SK-N-SH treated with all-trans-retinoic acid at 6 μM for 48 hours (cell line): ENCODE measurements around the gene IKBKE.

Source experiments
- ATAC-seq: fragments of 200-7000 bp; cut with Tn5 transposase; 3 replicates; pipeline ENCODE4 v1.9.1; 2020; ENCODE audit warnings: mild to moderate bottlenecking, moderate library complexity
- ARNTL ChIP-seq: fragments of 450-650 bp; formaldehyde crosslinking; IDR thresholded peaks from 2 replicates; pipeline ENCODE4 v1.5.0; 2020; ENCODE audit warnings: low read depth, mild to moderate bottlenecking, moderate library complexity, borderline replicate concordance
- BACH2 ChIP-seq: fragments of 250-450 bp; sonication (Bioruptor Pico); IDR thresholded peaks from 2 replicates; pipeline ENCODE4 v1.9.0; 2021; ENCODE audit warnings: mild to moderate bottlenecking, borderline replicate concordance
- CREB5 ChIP-seq: fragments of 250-450 bp; sonication (Bioruptor Pico); IDR thresholded peaks from 2 replicates; pipeline ENCODE4 v1.5.1; 2020; ENCODE audit warnings: low read depth, mild to moderate bottlenecking, moderate library complexity
- CSDC2 ChIP-seq: fragments of 250-450 bp; sonication (Bioruptor Pico); IDR thresholded peaks from 2 replicates; pipeline ENCODE4 v1.5.0; 2020; ENCODE audit warnings: mild to moderate bottlenecking, moderate library complexity
- CSRNP3 ChIP-seq: fragments of 250-450 bp; sonication (Bioruptor Pico); IDR thresholded peaks from 2 replicates; pipeline ENCODE4 v1.5.1; 2021; ENCODE audit warnings: mild to moderate bottlenecking, moderate library complexity
- ESRRG ChIP-seq: fragments of 250-450 bp; sonication (Bioruptor Pico); IDR thresholded peaks from 2 replicates; pipeline ENCODE4 v1.6.1; 2021; ENCODE audit warnings: mild to moderate bottlenecking
- GLIS3 ChIP-seq: fragments of 250-450 bp; sonication (Bioruptor Pico); IDR thresholded peaks from 2 replicates; pipeline ENCODE4 v1.5.0; 2020; ENCODE audit warnings: mild to moderate bottlenecking, moderate library complexity
- ISL1 ChIP-seq: fragments of 250-450 bp; sonication (Bioruptor Pico); IDR thresholded peaks from 2 replicates; pipeline ENCODE4 v2.1.2; 2022; ENCODE audit warnings: mild to moderate bottlenecking, moderate library complexity
- OSR1 ChIP-seq: fragments of 250-450 bp; sonication (Bioruptor Pico); IDR thresholded peaks from 2 replicates; pipeline ENCODE4 v1.8.0; 2022; ENCODE audit warnings: moderate library complexity, mild to moderate bottlenecking, inconsistent platforms
- PPARA ChIP-seq: fragments of 250-450 bp; sonication (Bioruptor Pico); IDR thresholded peaks from 2 replicates; pipeline ENCODE4 v1.5.0; 2020; ENCODE audit warnings: mild to moderate bottlenecking, borderline replicate concordance
- RARB ChIP-seq: fragments of 250-450 bp; sonication (Bioruptor Pico); IDR thresholded peaks from 2 replicates; pipeline ENCODE4 v1.8.0; 2021; ENCODE audit warnings: mild to moderate bottlenecking, moderate library complexity
- SNAI2 ChIP-seq: fragments of 250-450 bp; sonication (Bioruptor Pico); IDR thresholded peaks from 2 replicates; pipeline ENCODE4 v1.5.0; 2020; ENCODE audit warnings: mild to moderate bottlenecking, moderate library complexity
- TCF4 ChIP-seq: fragments of 250-450 bp; sonication (Bioruptor Pico); IDR thresholded peaks from 2 replicates; pipeline ENCODE4 v1.8.0; 2021; ENCODE audit warnings: mild to moderate bottlenecking, moderate library complexity, borderline replicate concordance
- TOX ChIP-seq: fragments of 250-450 bp; sonication (Bioruptor Pico); IDR thresholded peaks from 2 replicates; pipeline ENCODE4 v1.8.0; 2021; ENCODE audit warnings: mild to moderate bottlenecking, moderate library complexity, borderline replicate concordance
- TSHZ2 ChIP-seq: fragments of 250-450 bp; sonication (Bioruptor Pico); IDR thresholded peaks from 2 replicates; pipeline ENCODE4 v1.5.0; 2020; ENCODE audit warnings: mild to moderate bottlenecking, moderate library complexity
- ZC3H10 ChIP-seq: fragments of 250-450 bp; sonication (Bioruptor Pico); IDR thresholded peaks from 2 replicates; pipeline ENCODE4 v1.5.1; 2021; ENCODE audit warnings: mild to moderate bottlenecking, moderate library complexity
- ZFP3 ChIP-seq: fragments of 250-450 bp; sonication (Bioruptor Pico); IDR thresholded peaks from 2 replicates; pipeline ENCODE4 v1.5.0; 2020; ENCODE audit warnings: mild to moderate bottlenecking, moderate library complexity
- ZFP30 ChIP-seq: fragments of 450-650 bp; formaldehyde crosslinking; IDR thresholded peaks from 2 replicates; pipeline ENCODE4 v1.5.0; 2022; ENCODE audit warnings: mild to moderate bottlenecking, moderate library complexity
- ZNF565 ChIP-seq: fragments of 450-650 bp; formaldehyde crosslinking; conservative IDR thresholded peaks from 2 replicates; pipeline ENCODE4 v1.5.0; 2020; ENCODE audit warnings: low read depth, mild to moderate bottlenecking, moderate library complexity
- ZNF70 ChIP-seq: fragments of 450-650 bp; formaldehyde crosslinking; IDR thresholded peaks from 2 replicates; pipeline ENCODE4 v1.5.0; 2020; ENCODE audit warnings: mild to moderate bottlenecking, moderate library complexity
- ZNF8 ChIP-seq: fragments of 450-650 bp; formaldehyde crosslinking; IDR thresholded peaks from 2 replicates; pipeline ENCODE4 v1.5.0; 2020; ENCODE audit warnings: mild to moderate bottlenecking, moderate library complexity
- TF ChIP-seq, protein P1 (sequence below): fragments of 250-450 bp; sonication (Bioruptor Pico); IDR thresholded peaks from 2 replicates; pipeline ENCODE4 v1.8.0; 2020; ENCODE audit warnings: mild to moderate bottlenecking, moderate library complexity, borderline replicate concordance
- TF ChIP-seq, protein P2 (sequence below): fragments of 250-450 bp; sonication (Bioruptor Pico); IDR thresholded peaks from 2 replicates; pipeline ENCODE4 v1.8.0; 2021; ENCODE audit warnings: low read depth, mild to moderate bottlenecking, moderate library complexity, borderline replicate concordance

The IKBKE gene

DNA sequence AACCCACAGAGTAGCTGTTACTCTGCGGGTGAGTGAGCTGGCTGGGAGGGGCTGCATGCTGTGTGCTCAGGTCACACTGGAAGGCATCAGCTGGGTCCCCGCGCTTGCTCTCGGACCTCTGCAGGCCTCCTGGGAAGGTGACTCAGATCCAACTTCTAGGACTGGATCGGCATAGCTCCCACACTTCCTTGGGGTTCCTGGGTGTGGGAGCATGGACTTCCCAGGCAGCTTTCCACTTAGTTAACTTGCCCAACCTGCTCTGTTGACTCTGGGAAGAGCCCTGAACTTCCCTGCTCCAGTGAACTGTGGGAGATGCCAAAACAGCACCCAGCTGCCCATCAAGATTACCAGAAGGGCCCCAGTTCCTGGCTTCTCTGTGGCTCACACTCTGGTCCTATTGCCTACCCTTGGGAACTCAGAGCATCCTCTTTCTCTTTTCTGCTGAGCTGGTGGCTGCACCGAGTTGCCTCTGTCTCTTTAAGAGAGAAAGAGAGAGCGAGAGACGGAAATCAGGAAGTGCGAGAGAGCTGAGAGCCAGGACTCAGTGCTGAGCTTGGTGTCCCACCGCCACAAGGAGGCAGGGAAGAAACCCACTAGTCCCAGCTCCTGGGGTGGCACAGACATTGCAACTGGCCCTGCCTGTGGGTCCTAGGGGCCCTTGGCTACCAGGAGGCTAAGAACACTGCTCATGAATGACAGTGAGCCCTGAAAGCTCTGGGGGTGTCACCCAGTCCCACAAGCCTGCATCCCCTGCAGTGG lies at the start of gene IKBKE:
Gene IKBKE, plus strand, starts transcription at position 544 of the 759 bp plus-strand sequence. CDS start 2,752 bp downstream, outside the sequence.
- TF ChIP-seq BACH2 (CRISPR knock-in tag): no peak
- peak; percentile 87 for ATAC-seq

DNA sequence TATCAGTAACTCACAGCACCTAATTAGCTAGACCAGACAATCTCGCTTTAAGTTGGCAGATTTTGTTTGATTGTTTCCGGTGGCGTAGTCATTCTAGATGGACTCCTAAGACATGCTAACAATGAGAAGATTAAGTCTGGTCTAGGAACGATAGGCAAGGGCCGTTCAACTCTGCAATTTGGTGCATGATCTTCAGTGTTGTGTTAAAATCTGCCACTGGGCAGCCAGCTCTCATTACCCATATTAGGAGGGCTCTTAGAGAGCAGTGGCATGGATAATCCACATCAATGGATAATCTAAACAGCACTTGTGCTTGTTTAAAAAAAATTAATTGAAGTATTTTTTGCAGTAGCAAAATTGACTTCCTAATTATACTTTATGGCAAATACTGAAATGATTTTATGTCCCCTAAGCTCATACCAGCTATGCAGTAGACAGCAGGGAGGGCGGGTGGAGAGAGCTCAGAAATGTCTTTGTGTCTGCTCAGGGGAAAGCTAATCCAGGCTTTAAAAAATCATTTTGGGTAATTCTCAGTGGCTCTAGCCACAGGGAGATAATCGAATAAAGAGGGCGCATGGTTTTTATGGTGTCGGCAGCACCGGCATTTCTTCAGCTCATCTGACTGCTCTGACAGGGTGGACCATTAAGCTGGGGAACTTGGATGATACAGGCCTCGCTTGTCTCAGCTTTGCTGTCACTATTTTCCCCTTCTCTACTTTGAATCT lies 48.5 kb upstream of the IKBKE start:
- ATAC-seq: no peak
- no peak for TF ChIP-seq ISL1 (CRISPR knock-in tag)
- TF ChIP-seq TSHZ2: no peak
- no peak for TF ChIP-seq OSR1 (CRISPR knock-in tag)
- TF ChIP-seq ZNF70 (CRISPR knock-in tag): no peak
- no peak for TF ChIP-seq PPARA (CRISPR knock-in tag)
- TF ChIP-seq, protein P1, sequence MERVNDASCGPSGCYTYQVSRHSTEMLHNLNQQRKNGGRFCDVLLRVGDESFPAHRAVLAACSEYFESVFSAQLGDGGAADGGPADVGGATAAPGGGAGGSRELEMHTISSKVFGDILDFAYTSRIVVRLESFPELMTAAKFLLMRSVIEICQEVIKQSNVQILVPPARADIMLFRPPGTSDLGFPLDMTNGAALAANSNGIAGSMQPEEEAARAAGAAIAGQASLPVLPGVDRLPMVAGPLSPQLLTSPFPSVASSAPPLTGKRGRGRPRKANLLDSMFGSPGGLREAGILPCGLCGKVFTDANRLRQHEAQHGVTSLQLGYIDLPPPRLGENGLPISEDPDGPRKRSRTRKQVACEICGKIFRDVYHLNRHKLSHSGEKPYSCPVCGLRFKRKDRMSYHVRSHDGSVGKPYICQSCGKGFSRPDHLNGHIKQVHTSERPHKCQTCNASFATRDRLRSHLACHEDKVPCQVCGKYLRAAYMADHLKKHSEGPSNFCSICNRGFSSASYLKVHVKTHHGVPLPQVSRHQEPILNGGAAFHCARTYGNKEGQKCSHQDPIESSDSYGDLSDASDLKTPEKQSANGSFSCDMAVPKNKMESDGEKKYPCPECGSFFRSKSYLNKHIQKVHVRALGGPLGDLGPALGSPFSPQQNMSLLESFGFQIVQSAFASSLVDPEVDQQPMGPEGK (CRISPR knock-in tag): no peak
- TF ChIP-seq SNAI2 (CRISPR knock-in tag): no peak
- no peak for TF ChIP-seq BACH2 (CRISPR knock-in tag)
- TF ChIP-seq TCF4 (CRISPR knock-in tag): no peak
- no peak for TF ChIP-seq ZC3H10
- no peak for TF ChIP-seq ARNTL (CRISPR knock-in tag)
- no peak for TF ChIP-seq CREB5 (CRISPR knock-in tag)
- TF ChIP-seq TOX (CRISPR knock-in tag): no peak
- TF ChIP-seq ZFP3: no peak
- TF ChIP-seq, protein P2, sequence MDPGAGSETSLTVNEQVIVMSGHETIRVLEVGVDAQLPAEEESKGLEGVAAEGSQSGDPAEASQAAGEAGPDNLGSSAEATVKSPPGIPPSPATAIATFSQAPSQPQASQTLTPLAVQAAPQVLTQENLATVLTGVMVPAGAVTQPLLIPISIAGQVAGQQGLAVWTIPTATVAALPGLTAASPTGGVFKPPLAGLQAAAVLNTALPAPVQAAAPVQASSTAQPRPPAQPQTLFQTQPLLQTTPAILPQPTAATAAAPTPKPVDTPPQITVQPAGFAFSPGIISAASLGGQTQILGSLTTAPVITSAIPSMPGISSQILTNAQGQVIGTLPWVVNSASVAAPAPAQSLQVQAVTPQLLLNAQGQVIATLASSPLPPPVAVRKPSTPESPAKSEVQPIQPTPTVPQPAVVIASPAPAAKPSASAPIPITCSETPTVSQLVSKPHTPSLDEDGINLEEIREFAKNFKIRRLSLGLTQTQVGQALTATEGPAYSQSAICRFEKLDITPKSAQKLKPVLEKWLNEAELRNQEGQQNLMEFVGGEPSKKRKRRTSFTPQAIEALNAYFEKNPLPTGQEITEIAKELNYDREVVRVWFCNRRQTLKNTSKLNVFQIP (CRISPR knock-in tag): no peak
- no peak for TF ChIP-seq CSDC2
- TF ChIP-seq ZFP30 (CRISPR knock-in tag): no peak
- no peak for TF ChIP-seq RARB (CRISPR knock-in tag)
- no peak for TF ChIP-seq ESRRG
- TF ChIP-seq ZNF565 (CRISPR knock-in tag): no peak

- ATAC-seq: no peak
- TF ChIP-seq ZNF8 (no peak), ZFP30 (CRISPR knock-in tag) (no peak), ESRRG (no peak), ARNTL (CRISPR knock-in tag) (no peak), TCF4 (CRISPR knock-in tag) (no peak), ISL1 (CRISPR knock-in tag) (no peak), ZC3H10 (no peak), BACH2 (CRISPR knock-in tag) (no peak), GLIS3 (CRISPR knock-in tag) (no peak), CREB5 (CRISPR knock-in tag) (no peak), ZFP3 (no peak), ZNF70 (CRISPR knock-in tag) (no peak), CSRNP3 (CRISPR knock-in tag) (no peak), SNAI2 (CRISPR knock-in tag) (no peak), ZNF565 (CRISPR knock-in tag) (no peak), RARB (CRISPR knock-in tag) (no peak), OSR1 (CRISPR knock-in tag) (no peak)
- TF ChIP-seq, protein P2 (CRISPR knock-in tag): no peak
Observed at GRCh38 chr1:206422525-206422924, 47.8 kb upstream of the IKBKE start.
